Endothelial cell of umbilical vein (primary cell): ENCODE results near the gene NR3C2. TPM values are rescaled to one million over a fixed set of nuclear protein-coding genes. Genes with fewer than 3 reads are reported as not detected.

Source experiments
- BruUV-seq: library from RNA; stranded (reverse); fragments of 400-500 nt; replicated peaks from 2 replicates; lab custom pipeline; 2021; lab: Mats Ljungman, UMichigan
- CTCF ChIA-PET: fragments of 300-600, 350-600 bp; sonication (Branson Sonifier 250); formaldehyde crosslinking; loops from one replicate; lab custom pipeline; 2021; ENCODE audit warnings: antibody characterized with exemption, inconsistent platforms; lab: Charles Lee
- POLR2A ChIA-PET: fragments of 300-600, 350-600 bp; sonication (Branson Sonifier 250); formaldehyde crosslinking; loops from one replicate; lab custom pipeline; 2021; ENCODE audit warnings: antibody characterized with exemption, inconsistent platforms; lab: Charles Lee
- DNase-seq: peaks from one replicate; pipeline ENCODE4 v3.0.0-alpha.2; 2011; ENCODE audit warnings: low read depth, low spot score
- FAIRE-seq: peaks from 2 replicates; lab custom pipeline; 2011; peaks lifted over from hg19 to GRCh38; lab: Jason Lieb, UNC
- H2AFZ ChIP-seq: 2 replicates; pipeline ENCODE4 v1.6.0; 2012; ENCODE audit warnings: low read depth, low read length, control low read depth, inconsistent platforms
- H3K27ac ChIP-seq: 2 replicates; pipeline ENCODE4 v1.5.1; 2011; ENCODE audit warnings: low read depth, mild to moderate bottlenecking, control low read depth, low read length, moderate library complexity; ENCODE audit not compliant: insufficient read depth
- H3K27me3 ChIP-seq, 2 experiments: 2 replicates each; pipeline versions ENCODE4 v1.6.0 to v1.6.1; 2011; ENCODE audit warnings: low read length in 2 of 2, mixed read lengths in 1 of 2; ENCODE audit not compliant: control insufficient read depth in 2 of 2, insufficient read depth in 2 of 2
- H3K36me3 ChIP-seq, 2 experiments: 2 replicates in 1 of 2; 3 replicates in 1 of 2; pipeline ENCODE4 v1.5.1; 2011; ENCODE audit warnings: low read length in 2 of 2, mild to moderate bottlenecking in 1 of 2, moderate library complexity in 1 of 2; ENCODE audit not compliant: control insufficient read depth in 2 of 2, insufficient read depth in 2 of 2; ENCODE audit errors: extremely low read depth in 1 of 2
- H3K4me1 ChIP-seq: 3 replicates; pipeline ENCODE4 v1.5.1; 2011; ENCODE audit warnings: mild to moderate bottlenecking, low read length; ENCODE audit not compliant: control insufficient read depth, insufficient read depth; ENCODE audit errors: extremely low read depth
- H3K4me2 ChIP-seq: 2 replicates; pipeline ENCODE4 v1.6.1; 2011; ENCODE audit warnings: low read length, control low read depth, mixed read lengths; ENCODE audit not compliant: insufficient read depth
- H3K4me3 ChIP-seq, 3 experiments: fragments of 200-600 bp in 1 of 3; sonication (generic), shearing (Covaris generic) in 1 of 3; replicated peaks in 1 of 3; 2 replicates each; pipeline ENCODE4 v1.5.1; 2011 to 2016; ENCODE audit warnings: control low read depth in 3 of 3, low read length in 3 of 3, mild to moderate bottlenecking in 2 of 3, inconsistent platforms in 1 of 3, low read depth in 1 of 3, moderate library complexity in 1 of 3; ENCODE audit not compliant: insufficient read depth in 1 of 3
- H3K79me2 ChIP-seq: 2 replicates; pipeline ENCODE4 v1.6.0; 2012; ENCODE audit warnings: low read length, inconsistent platforms; ENCODE audit not compliant: control insufficient read depth, insufficient read depth
- H3K9ac ChIP-seq: replicated peaks from 2 replicates; pipeline ENCODE3; 2011; ENCODE audit warnings: low read length, control low read depth; ENCODE audit not compliant: insufficient read depth; ENCODE audit errors: extremely low read depth
- H3K9me1 ChIP-seq: replicated peaks from 3 replicates; pipeline ENCODE4 v1.6.0; 2011; ENCODE audit warnings: mild to moderate bottlenecking, low read length; ENCODE audit not compliant: control insufficient read depth, insufficient read depth; ENCODE audit errors: extremely low read depth
- H3K9me3 ChIP-seq: replicated peaks from 2 replicates; pipeline ENCODE4 v1.5.1; 2012; ENCODE audit warnings: low read length, inconsistent platforms; ENCODE audit not compliant: control insufficient read depth, insufficient read depth
- H4K20me1 ChIP-seq: replicated peaks from 2 replicates; pipeline ENCODE3; 2011; ENCODE audit warnings: mild to moderate bottlenecking, low read length; ENCODE audit not compliant: control insufficient read depth, insufficient read depth; ENCODE audit errors: extremely low read depth
- CTCF ChIP-seq, 2 donors: IDR thresholded peaks; 1 replicate in 1 of 2; 2 replicates in 1 of 2; pipeline ENCODE4 v1.5.1; 2011; ENCODE audit warnings: low read length in 2 of 2, mild to moderate bottlenecking in 2 of 2, moderate library complexity in 2 of 2, control low read depth in 1 of 2, inconsistent platforms in 1 of 2, low read depth in 1 of 2; ENCODE audit not compliant: insufficient read depth in 1 of 2; ENCODE audit errors: extremely low read depth in 1 of 2
- EZH2 ChIP-seq: IDR thresholded peaks from 2 replicates; pipeline ENCODE4 v1.6.1; 2012; ENCODE audit warnings: borderline replicate concordance, low read depth, mild to moderate bottlenecking, moderate library complexity, low read length, inconsistent platforms; ENCODE audit not compliant: severe bottlenecking
- FOS ChIP-seq: IDR thresholded peaks from 2 replicates; pipeline ENCODE4 v1.6.1; 2011; ENCODE audit warnings: mild to moderate bottlenecking, low read length, moderate library complexity, borderline replicate concordance; ENCODE audit not compliant: insufficient read depth
- GATA2 ChIP-seq: IDR thresholded peaks from 2 replicates; pipeline ENCODE4 v1.7.0; 2011; ENCODE audit warnings: low read depth, mild to moderate bottlenecking, moderate library complexity, mixed read lengths, low read length; ENCODE audit not compliant: insufficient read length, insufficient read depth
- JUN ChIP-seq: IDR thresholded peaks from 2 replicates; pipeline ENCODE4 v1.6.1; 2011; ENCODE audit warnings: borderline replicate concordance, low read depth; ENCODE audit not compliant: insufficient read length, insufficient read depth
- MAX ChIP-seq: IDR thresholded peaks from 2 replicates; pipeline ENCODE4 v1.6.1; 2011; ENCODE audit not compliant: insufficient read depth, insufficient read length
- MYC ChIP-seq: IDR thresholded peaks from one replicate; pipeline ENCODE4 v1.6.1; 2011; ENCODE audit warnings: mild to moderate bottlenecking, low read depth, low read length
- POLR2A ChIP-seq: IDR thresholded peaks from 2 replicates; pipeline ENCODE4 v1.6.1; 2012; ENCODE audit warnings: low read depth, mild to moderate bottlenecking, control low read depth, low read length
- POLR2AphosphoS5 ChIP-seq: IDR thresholded peaks from 2 replicates; pipeline ENCODE4 v1.6.1; 2012; ENCODE audit warnings: low read depth, mild to moderate bottlenecking, control low read depth, low read length, moderate library complexity; ENCODE audit not compliant: insufficient read depth
- dilution Hi-C: fragments of 300-500 bp; cut with MboI; formaldehyde crosslinking; loops from one replicate; pipeline ENCODE4 v1.15.0; 2019; ENCODE audit warnings: low sequenced_read_pairs; ENCODE audit not compliant: extremely low pct_ligation_motif_present
- intact Hi-C: fragments of 100-400 bp; cut with micrococcal nuclease; formaldehyde crosslinking; loops from one replicate; pipeline ENCODE4 v1.10.0; 2022
- polyA plus RNA-seq, 4 experiments: library from polyadenylated mRNA; depleted of rRNA in 3 of 4; stranded (reverse) in 3 of 4; unstranded in 1 of 4; fragments of >200 nt; gene quantifications; 2 replicates each; pipeline versions ENCODE4 v1.2.1 to v1.2.3, GENCODE V29; 2011 to 2012; ENCODE audit warnings: missing spikeins in 1 of 4
- total RNA-seq: library from RNA; stranded (reverse); gene quantifications from 2 replicates; pipeline ENCODE4 v1.2.3, GENCODE V29; 2021

The NR3C2 gene
- total and polyA plus RNA-seq, 2 donors (not counting 3 experiments of a cell fraction or from before 2014, with no cell fraction given), result 4.8 to 16.4 TPM

- dilution Hi-C loops, result no loop called here
- DNase-seq, result no peak
- CTCF ChIA-PET, result interaction anchor here (0.9 to 2.3 kb wide), 2 partner anchors 11 to 49 kb away, joined by 3 to 7 read pairs; no protein-coding TSS in a partner anchor
- H3K9ac ChIP-seq, result no peak overlapping the region
- H3K4me2 ChIP-seq, result no peak overlapping the region
- H3K9me3 ChIP-seq, result no peaks in the 10 kb centered on the region
- no peak overlapping the region for H3K4me3 ChIP-seq
- no peak overlapping the region for H2AFZ ChIP-seq
- no TSS peak for BruUV-seq
- H3K27me3 ChIP-seq, result no peaks in the 10 kb centered on the region
- TF ChIP-seq CTCF (IDR thresholded peaks at IDR 0.05; ENCODE audit: extremely low read depth in 1 of 2, insufficient read depth in 1 of 2, low read depth in 1 of 2, low read length in 2 of 2) (no peak), MYC (no peak), EZH2 (no peak), FOS (no peak), POLR2A (no peak), POLR2AphosphoS5 (no peak), GATA2 (no peak), JUN (no peak), MAX (no peak)
- no peaks in the 10 kb centered on the region for H4K20me1 ChIP-seq
- H3K36me3 ChIP-seq, result peaks cover 2% of the 10 kb centered on the region in 2 experiments
- no peaks in the 10 kb centered on the region for H3K79me2 ChIP-seq
- FAIRE-seq, result no peak
- no peak overlapping the region for H3K27ac ChIP-seq
- intact Hi-C loops, result no loop called here
- no peaks in the 10 kb centered on the region for H3K4me1 ChIP-seq
- no peaks in the 10 kb centered on the region for H3K9me1 ChIP-seq
- POLR2A ChIA-PET, result no interaction called here
Observed at GRCh38 chr4:148077581-148077980, 364.6 kb downstream of the NR3C2 start.
